Right forelimb (tissue), 1 donor: Measurements from ENCODE around the gene PECR.

Source experiments
- DNase-seq: peaks from one replicate; pipeline ENCODE4 v3.0.0-alpha.2; 2018

Gene PECR

GRCh38 chr2:216081487-216082116 is at the start of gene PECR, which contains the start of gene TMEM169:
TSS of gene PECR (minus strand) at chr2:216081809. CDS start at chr2:216081741, 68 bp downstream.
TSS of gene TMEM169 (plus strand) at chr2:216081919. CDS start at chr2:216095964, 14,045 bp downstream.
- peak; percentile 84 for DNase-seq

GRCh38 chr2:216130346-216130971 is 48.9 kb upstream of the PECR start:
- no peak for DNase-seq

- DNase-seq = no peak
Observed at GRCh38 chr2:216126943-216127342, 45.3 kb upstream of the PECR start.

GRCh38 chr2:216121255-216121654 is 39.6 kb upstream of the PECR start:
- DNase-seq = no peak

- no peak for DNase-seq
Observed at GRCh38 chr2:216119986-216120385, 38.4 kb upstream of the PECR start.

GRCh38 chr2:216119146-216119545 is 37.5 kb upstream of the PECR start:
- DNase-seq = no peak

- DNase-seq = no peak
Observed at GRCh38 chr2:216118474-216118873, 36.9 kb upstream of the PECR start.

- DNase-seq = no peak
Observed at GRCh38 chr2:216117561-216118340, 36.1 kb upstream of the PECR start.

- DNase-seq = no peak
Observed at GRCh38 chr2:216116418-216116817, 34.8 kb upstream of the PECR start.

GRCh38 chr2:216114714-216115531 is 33.3 kb upstream of the PECR start:
- peak; percentile 98 for DNase-seq

- no peak for DNase-seq
Observed at GRCh38 chr2:216114382-216114713, 32.7 kb upstream of the PECR start.

- DNase-seq = no peak
Observed at GRCh38 chr2:216113572-216113971, 32.0 kb upstream of the PECR start.

GRCh38 chr2:216112926-216113325 is 31.3 kb upstream of the PECR start:
- no peak for DNase-seq

GRCh38 chr2:216111122-216111521 is 29.5 kb upstream of the PECR start:
- DNase-seq = no peak

- no peak for DNase-seq
Observed at GRCh38 chr2:216110620-216111019, 29.0 kb upstream of the PECR start.

GRCh38 chr2:216109962-216110614 is 28.5 kb upstream of the PECR start:
- no peak for DNase-seq

- peak; percentile 99 for DNase-seq
Observed at GRCh38 chr2:216108967-216109921, 27.6 kb upstream of the PECR start, which contains the start of gene XRCC5. TSS of gene XRCC5 (plus strand) at chr2:216109348. CDS start at chr2:216109437, 89 bp downstream.

GRCh38 chr2:216108310-216108966 is 26.8 kb upstream of the PECR start:
- no peak for DNase-seq

GRCh38 chr2:216107760-216108159 is 26.2 kb upstream of the PECR start:
- DNase-seq = no peak

- no peak for DNase-seq
Observed at GRCh38 chr2:216107320-216107719, 25.7 kb upstream of the PECR start.

- DNase-seq = no peak
Observed at GRCh38 chr2:216104691-216105090, 23.1 kb upstream of the PECR start.
